HG03354 (cell line): ENCODE results near the gene CCDC80.

Source experiments
- ATAC-seq: cut with Tn5 transposase; IDR thresholded peaks from one replicate; pipeline ENCODE4 v1.9.1; 2021; ENCODE audit warnings: mild to moderate bottlenecking; ENCODE audit not compliant: unreplicated experiment, poor library complexity, severe bottlenecking

CCDC80 gene

GRCh38 chr3:112640930-112641801 is at the start of gene CCDC80:
Gene CCDC80 (minus strand): TSS chr3:112641143. CDS start chr3:112639905, 1,238 bp downstream.
- no peak for ATAC-seq

GRCh38 chr3:112689989-112690388 is 49.0 kb upstream of the CCDC80 start:
- no peak for ATAC-seq

GRCh38 chr3:112689385-112689784 is 48.4 kb upstream of the CCDC80 start:
- ATAC-seq: no peak

- ATAC-seq: no peak
These were observed 47.9 kb upstream of the CCDC80 start for GRCh38 chr3:112688819-112689218.

DNA sequence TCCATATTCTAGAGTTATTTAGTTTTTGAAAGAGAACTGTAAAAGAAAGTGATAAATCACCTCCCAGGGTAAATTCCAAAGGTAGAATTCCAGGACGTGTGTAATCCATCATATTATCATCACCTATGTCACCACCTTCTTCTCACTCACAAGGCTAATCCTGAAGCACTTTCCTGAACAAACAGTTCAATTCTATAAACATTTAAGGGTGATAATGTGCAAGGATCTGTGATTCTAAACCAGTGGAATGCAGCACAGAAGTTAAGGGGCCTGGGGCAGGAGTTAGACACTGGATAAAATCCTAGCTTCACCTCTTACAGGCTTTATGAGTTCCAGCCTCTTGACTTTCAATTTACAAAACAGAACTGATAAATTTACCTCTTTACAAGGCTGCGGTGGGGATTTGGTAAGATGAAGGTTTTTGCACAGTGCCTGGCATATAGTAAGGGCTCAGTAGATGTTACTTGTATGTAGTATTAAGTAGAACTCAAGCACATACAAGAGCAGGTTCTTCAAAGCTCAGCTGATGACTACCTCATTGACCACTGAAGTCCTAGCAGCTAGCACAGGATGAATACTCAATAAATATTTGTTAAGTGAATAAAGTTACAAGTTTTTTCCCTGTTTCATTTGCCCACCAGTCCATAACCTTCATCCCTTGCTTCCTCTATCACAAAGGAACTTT is 47.3 kb upstream of the CCDC80 start:
- ATAC-seq: no peak

GRCh38 chr3:112687616-112688015 is 46.7 kb upstream of the CCDC80 start:
- no peak for ATAC-seq

GRCh38 chr3:112687211-112687610 is 46.3 kb upstream of the CCDC80 start:
- ATAC-seq: no peak

- ATAC-seq: no peak
These were observed 45.2 kb upstream of the CCDC80 start for GRCh38 chr3:112685956-112686799.

GRCh38 chr3:112685420-112685819 is 44.5 kb upstream of the CCDC80 start:
- ATAC-seq: no peak

- no peak for ATAC-seq
These were observed 41.4 kb upstream of the CCDC80 start for GRCh38 chr3:112682361-112682760.

GRCh38 chr3:112681822-112682325 is 40.9 kb upstream of the CCDC80 start:
- ATAC-seq: no peak

- peak; percentile 100 for ATAC-seq
These were observed 35.8 kb upstream of the CCDC80 start for GRCh38 chr3:112676659-112677234.

- no peak for ATAC-seq
These were observed 35.1 kb upstream of the CCDC80 start for GRCh38 chr3:112675943-112676535.

DNA sequence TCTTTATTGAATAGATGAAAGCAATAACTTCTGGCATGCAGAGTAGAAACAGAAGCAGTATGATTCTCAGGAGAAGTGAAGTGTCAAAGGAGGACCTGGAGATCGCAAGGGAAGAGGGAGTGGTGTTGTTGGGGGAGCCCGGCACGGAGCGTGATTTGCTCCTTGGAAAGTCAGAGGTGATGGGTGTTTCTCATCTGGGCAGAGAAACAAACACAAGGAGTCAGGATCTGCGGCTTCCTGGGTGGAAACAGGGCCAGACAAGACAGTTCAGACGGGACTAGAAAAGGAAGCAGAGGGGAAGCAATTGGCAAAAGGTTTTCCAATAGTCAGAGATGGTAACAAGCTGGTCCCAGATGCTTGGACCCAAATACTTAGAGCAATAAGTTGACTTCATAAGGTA is 34.4 kb upstream of the CCDC80 start:
- no peak for ATAC-seq

DNA sequence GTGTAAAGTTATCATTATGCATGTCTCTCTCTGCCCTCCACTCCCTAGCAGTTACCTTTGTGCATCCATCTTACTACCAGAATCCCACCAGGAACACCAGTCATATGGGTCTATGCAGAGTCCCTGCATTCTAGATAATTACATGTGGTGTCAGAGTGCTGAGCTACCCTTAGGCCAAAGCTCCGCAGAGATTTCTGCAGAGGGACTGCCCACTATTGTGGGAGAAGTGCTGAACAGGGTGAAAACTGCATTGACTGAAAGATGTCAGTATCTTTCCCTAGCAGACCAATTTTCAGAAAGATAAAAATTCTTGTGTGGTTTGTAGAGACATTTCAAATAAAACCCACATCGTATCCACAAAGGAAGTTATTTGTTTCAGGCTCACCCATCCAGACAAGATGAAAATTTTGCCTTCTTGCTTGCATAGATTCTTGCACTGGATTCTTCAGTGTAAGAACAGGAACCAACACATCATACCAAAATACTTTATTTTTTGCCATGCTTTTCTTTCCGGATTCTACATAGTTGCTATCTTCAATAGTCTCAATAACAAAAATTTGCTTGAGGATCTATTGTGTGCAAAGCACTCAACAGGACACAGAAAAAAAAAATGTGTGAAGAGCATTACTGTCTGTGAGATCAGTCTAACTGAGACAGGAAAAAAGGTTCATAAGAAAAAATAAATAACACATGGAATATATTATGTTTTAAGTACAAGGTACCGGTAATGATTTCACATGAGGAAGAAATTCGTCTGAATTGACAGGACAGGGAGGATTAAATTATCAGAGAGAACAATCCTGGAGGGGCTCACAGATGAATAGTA is 32.0 kb upstream of the CCDC80 start:
- no peak for ATAC-seq

DNA sequence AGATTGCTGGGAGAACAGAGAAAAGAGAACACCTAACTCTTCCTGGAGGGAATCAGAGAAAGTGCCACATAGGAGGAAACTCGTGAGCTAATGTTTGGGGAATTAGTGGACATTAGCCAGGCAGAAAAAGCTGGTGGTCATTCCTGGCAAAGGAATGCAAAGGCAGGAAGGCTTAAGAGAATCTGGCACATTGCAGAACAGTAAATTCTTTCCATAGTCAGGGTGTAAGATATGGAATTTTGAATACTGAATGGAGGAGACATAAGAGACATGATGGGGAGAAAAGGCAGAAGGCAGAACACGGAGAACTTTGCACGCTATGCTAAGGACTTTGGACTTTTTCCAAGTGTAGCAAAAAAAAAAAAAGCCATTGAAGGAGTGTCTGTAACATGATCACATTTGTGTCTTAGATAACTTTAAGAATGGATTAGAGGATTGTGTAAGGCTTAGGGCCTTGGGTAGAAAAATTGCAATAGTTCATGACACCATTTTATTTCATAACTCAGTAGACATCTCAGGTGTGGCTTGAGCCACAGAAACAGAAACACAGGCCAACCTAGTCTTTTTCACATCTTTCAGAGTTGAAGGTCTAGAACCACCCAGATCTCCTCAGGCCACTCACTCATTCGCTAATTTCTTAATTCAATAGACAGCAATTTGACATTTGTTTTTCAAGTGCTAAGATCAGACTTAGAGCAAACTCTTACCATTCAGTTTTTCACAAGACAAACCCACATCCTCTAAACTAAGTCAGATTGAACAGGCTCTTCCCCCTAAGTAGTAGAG is 31.2 kb upstream of the CCDC80 start:
- no peak for ATAC-seq

DNA sequence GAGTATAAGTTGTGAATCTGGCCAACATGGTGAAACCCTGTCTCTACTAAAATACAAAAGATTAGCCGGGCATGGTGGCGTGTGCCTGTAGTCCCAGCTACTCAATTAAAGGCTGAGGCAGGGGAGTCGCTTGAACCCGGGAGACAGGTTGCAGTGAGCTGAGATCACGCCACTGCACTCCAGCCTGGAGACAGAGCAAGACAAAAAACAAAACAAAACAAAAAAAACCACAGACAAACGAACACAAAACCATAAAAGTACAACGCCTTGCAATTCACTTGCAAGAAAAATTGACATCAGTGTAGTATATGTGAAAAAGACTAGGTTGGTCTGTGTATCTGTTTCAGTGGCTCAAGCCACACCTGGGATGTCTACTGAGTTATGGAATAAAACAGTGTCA is 29.9 kb upstream of the CCDC80 start:
- ATAC-seq: no peak

- ATAC-seq: no peak
These were observed 26.7 kb upstream of the CCDC80 start for GRCh38 chr3:112667599-112667998.
